ENCODE measurements around the gene INTS3.

GRCh38 chr1:153696741-153697140 lies 31.1 kb upstream of the INTS3 start:
- TF ChIP-seq CTCF (IDR thresholded peaks at IDR 0.05): no peak
- no peak for TF ChIP-seq POLR2AphosphoS5 (IDR thresholded peaks at IDR 0.05)

All from stomach (tissue), 4 donors.